ENCODE data around the gene CCNT2. TPM values are rescaled to one million over a fixed set of nuclear protein-coding genes. Genes with fewer than 3 reads are reported as not detected.

Gene CCNT2
- total RNA-seq (ENCODE audit: low replicate concordance) = 62.3 and 108 TPM in 2 replicates

DNA sequence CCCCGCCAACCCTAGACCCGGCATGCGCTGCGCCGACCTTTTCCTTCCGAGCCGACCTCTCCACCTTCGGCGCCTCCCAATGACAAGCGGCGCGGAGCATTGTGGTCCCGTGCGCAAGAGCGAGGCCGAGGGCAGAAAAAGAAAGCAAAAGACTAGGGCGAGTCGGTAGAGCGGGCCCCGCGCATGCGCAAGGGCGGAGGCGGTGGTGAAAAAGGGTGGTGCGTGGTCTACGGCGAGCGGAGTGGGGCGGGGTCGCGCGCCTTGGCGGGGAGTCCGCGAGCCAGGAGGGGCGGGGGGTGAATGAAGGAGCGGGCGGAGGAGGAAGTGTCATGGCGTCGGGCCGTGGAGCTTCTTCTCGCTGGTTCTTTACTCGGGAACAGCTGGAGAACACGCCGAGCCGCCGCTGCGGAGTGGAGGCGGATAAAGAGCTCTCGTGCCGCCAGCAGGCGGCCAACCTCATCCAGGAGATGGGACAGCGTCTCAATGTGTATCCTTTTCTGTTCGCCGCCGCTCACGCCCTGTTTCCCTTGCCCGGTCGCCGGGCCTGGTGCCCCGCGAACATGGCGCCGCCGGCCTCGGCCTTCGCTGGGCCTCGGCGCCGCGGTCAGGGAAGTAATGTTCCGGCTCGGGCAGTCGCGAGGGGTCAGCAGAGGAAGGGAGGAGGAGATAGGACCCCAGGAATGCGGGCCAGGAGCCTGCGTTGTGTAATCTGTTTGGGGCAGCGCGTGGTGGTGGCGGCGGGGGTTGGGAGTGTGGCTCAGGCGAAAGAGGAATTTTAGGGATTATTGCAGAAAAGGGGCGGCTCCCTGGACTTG lies at the start of gene CCNT2:
CCNT2 (plus strand) TSS at position 297 of the 815 bp plus-strand sequence; CDS start at position 330, 33 bp downstream.
- peak within 1 kb of the TSS; percentile 95 for H3K4me3 Mint-ChIP-seq
- peak; percentile 99 for DNase-seq (ENCODE audit: low spot score)
- Histone ChIP-seq H3K4me1 (peaks cover 18% of the 10 kb centered on the region), H3K9ac (peak within 1 kb of the TSS; percentile 99), H4K20me1 (ENCODE audit: low read depth) (peaks cover 42% of the 10 kb centered on the region), H3K4me2 (peak within 1 kb of the TSS; percentile 87), H2AFZ (replicated peaks) (peak within 1 kb of the TSS; percentile 84), H3K27me3 (no peaks in the 10 kb centered on the region), H3F3A (ENCODE audit: low read depth) (peaks cover 14% of the 10 kb centered on the region), H3K36me3 (no peaks in the 10 kb centered on the region), H3K4me3 (peak within 1 kb of the TSS; percentile 89), H3K27ac (peak within 1 kb of the TSS; percentile 98), H3K79me2 (ENCODE audit: low read depth) (peaks cover 60% of the 10 kb centered on the region), H3K9me3 (ENCODE audit: low read depth) (no peaks in the 10 kb centered on the region)
- H3K27me3 Mint-ChIP-seq (ENCODE audit: insufficient read depth, low read depth) = peaks cover 8% of the 10 kb centered on the region
- peak within 1 kb of the TSS; percentile 85 for H3K27ac Mint-ChIP-seq
- no peak for TF ChIP-seq EZH2 (IDR thresholded peaks at IDR 0.05)
- TF ChIP-seq EZH2phosphoT487 (IDR thresholded peaks at IDR 0.05) = no peak
- peak; percentile 31 for TF ChIP-seq CTCF (IDR thresholded peaks at IDR 0.05)
- H3K9me3 Mint-ChIP-seq = peaks cover 9% of the 10 kb centered on the region
- peaks cover 6% of the 10 kb centered on the region for H3K36me3 Mint-ChIP-seq
- peaks cover 21% of the 10 kb centered on the region for H3K4me1 Mint-ChIP-seq

DNA sequence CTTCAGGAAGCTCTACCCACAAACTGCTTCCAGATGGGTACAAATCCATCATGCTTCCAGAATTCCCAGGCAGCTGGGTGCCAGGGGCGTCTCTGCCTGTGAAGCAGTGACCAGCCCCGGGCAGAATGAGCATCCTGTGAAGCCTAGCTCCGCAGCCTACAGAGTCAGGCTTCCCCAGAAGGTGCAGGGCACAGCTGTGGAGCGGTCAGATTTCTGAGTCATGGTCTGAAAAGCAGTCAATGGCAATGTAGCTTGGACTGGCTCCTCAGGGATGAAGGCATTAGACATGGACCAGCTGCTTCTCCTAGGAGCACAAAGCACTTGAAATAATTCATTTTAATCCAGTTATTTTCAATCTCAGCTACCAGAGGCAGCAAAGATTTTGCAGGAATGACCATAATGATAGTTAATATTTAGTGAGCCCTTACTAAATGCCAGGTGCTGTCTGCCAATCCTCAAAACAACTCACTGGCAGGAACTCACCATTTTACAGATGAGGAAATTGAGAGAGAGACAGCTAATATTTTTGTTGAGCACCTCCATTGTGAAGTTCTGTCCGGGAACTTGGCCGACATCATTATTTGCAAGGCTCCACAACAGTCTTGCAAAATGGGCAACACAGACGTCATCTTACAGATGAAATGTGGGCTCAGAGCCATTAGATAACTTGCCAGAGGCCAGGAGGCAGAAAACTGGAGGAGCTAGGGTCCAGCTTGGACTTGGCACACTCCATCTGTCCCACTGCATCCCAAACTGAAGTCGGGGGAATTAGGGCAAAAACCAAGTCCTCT lies 48.5 kb upstream of the CCNT2 start:
- no peak for TF ChIP-seq EZH2 (IDR thresholded peaks at IDR 0.05)
- no peak for TF ChIP-seq EZH2phosphoT487 (IDR thresholded peaks at IDR 0.05)
- no peak for TF ChIP-seq CTCF (IDR thresholded peaks at IDR 0.05)
- H3K4me1 Mint-ChIP-seq = no peaks in the 10 kb centered on the region
- no peaks in the 10 kb centered on the region for H3K9me3 Mint-ChIP-seq
- Histone ChIP-seq H3K36me3 (no peaks in the 10 kb centered on the region), H3K4me1 (no peaks in the 10 kb centered on the region), H3K4me3 (no peak overlapping the region), H3K4me2 (no peak overlapping the region), H3K79me2 (ENCODE audit: low read depth) (no peaks in the 10 kb centered on the region), H2AFZ (replicated peaks) (no peak overlapping the region), H3K27me3 (no peaks in the 10 kb centered on the region), H3K9me3 (ENCODE audit: low read depth) (no peaks in the 10 kb centered on the region), H3F3A (ENCODE audit: low read depth) (no peaks in the 10 kb centered on the region), H4K20me1 (ENCODE audit: low read depth) (no peaks in the 10 kb centered on the region), H3K27ac (no peak overlapping the region), H3K9ac (no peak overlapping the region)
- H3K27ac Mint-ChIP-seq = no peak overlapping the region
- H3K4me3 Mint-ChIP-seq = no peak overlapping the region
- H3K36me3 Mint-ChIP-seq = no peaks in the 10 kb centered on the region
- DNase-seq (ENCODE audit: low spot score) = no peak
- no peaks in the 10 kb centered on the region for H3K27me3 Mint-ChIP-seq (ENCODE audit: insufficient read depth, low read depth)

DNA sequence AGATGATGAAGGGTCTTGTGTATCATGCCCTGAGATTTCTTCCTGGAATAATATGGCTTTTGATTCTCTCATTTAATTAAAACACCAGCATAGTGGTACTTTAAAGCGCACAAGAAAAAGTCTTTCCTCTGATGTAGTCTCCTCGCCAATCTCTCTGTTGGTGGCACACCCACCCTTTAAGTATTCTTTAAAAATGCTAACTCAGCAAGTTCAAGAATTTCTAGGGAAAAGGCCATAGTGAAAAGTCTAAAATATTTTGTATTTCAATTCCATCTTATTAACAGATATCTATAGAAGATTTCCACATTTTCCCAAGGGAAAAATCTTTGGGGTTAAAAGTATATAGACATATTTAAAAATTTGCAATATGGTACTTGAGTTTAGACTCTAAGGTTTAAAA lies 45.5 kb upstream of the CCNT2 start:
- no peaks in the 10 kb centered on the region for H3K36me3 Mint-ChIP-seq
- DNase-seq (ENCODE audit: low spot score) = no peak
- no peaks in the 10 kb centered on the region for H3K4me1 Mint-ChIP-seq
- Histone ChIP-seq H3K4me2 (no peak overlapping the region), H3K9me3 (ENCODE audit: low read depth) (no peaks in the 10 kb centered on the region), H3F3A (ENCODE audit: low read depth) (no peaks in the 10 kb centered on the region), H3K79me2 (ENCODE audit: low read depth) (no peaks in the 10 kb centered on the region), H3K9ac (no peak overlapping the region), H2AFZ (replicated peaks) (no peak overlapping the region), H3K36me3 (no peaks in the 10 kb centered on the region), H3K27me3 (no peaks in the 10 kb centered on the region), H3K4me3 (no peak overlapping the region), H4K20me1 (ENCODE audit: low read depth) (no peaks in the 10 kb centered on the region), H3K4me1 (no peaks in the 10 kb centered on the region), H3K27ac (no peak overlapping the region)
- peaks cover 2% of the 10 kb centered on the region for H3K9me3 Mint-ChIP-seq
- TF ChIP-seq EZH2phosphoT487 (IDR thresholded peaks at IDR 0.05) (no peak), EZH2 (IDR thresholded peaks at IDR 0.05) (no peak), CTCF (IDR thresholded peaks at IDR 0.05) (no peak)
- H3K27ac Mint-ChIP-seq = no peak overlapping the region
- no peaks in the 10 kb centered on the region for H3K27me3 Mint-ChIP-seq (ENCODE audit: insufficient read depth, low read depth)
- no peak overlapping the region for H3K4me3 Mint-ChIP-seq
